KMS-11 (cell line): ENCODE data around the gene SSTR5.

Source experiments
- H2AFZ ChIP-seq: fragments of 200-600 bp; sonication (generic); 2 replicates; pipeline ENCODE4 v1.6.1; 2016; ENCODE audit warnings: antibody characterized with exemption, mixed run types, low read depth
- H3K27ac ChIP-seq: fragments of 200-600 bp; sonication (generic); 2 replicates; pipeline ENCODE4 v1.6.1; 2016; ENCODE audit warnings: mild to moderate bottlenecking, mixed run types
- H3K27me3 ChIP-seq: fragments of 200-600 bp; sonication (generic); 2 replicates; pipeline ENCODE4 v1.6.1; 2017; ENCODE audit warnings: mild to moderate bottlenecking, low read depth, mixed run types, moderate library complexity; ENCODE audit not compliant: insufficient read depth
- H3K36me3 ChIP-seq: fragments of 200-600 bp; sonication (generic); 2 replicates; pipeline ENCODE4 v1.6.1; 2017; ENCODE audit warnings: mild to moderate bottlenecking, mixed run types; ENCODE audit not compliant: insufficient read depth
- H3K4me1 ChIP-seq: fragments of 200-600 bp; sonication (generic); 2 replicates; pipeline ENCODE4 v1.6.1; 2016; ENCODE audit warnings: mild to moderate bottlenecking, low read depth, mixed run types; ENCODE audit not compliant: poor library complexity, severe bottlenecking
- H3K4me2 ChIP-seq: fragments of 200-600 bp; sonication (generic); 2 replicates; pipeline ENCODE4 v1.7.0; 2016; ENCODE audit warnings: mild to moderate bottlenecking, mixed run types
- H3K4me3 ChIP-seq: fragments of 200-600 bp; sonication (generic); IDR thresholded peaks from 2 replicates; pipeline ENCODE4 v1.6.1; 2017; ENCODE audit warnings: low read depth, low read length, mixed read lengths; ENCODE audit not compliant: insufficient read depth
- H3K79me2 ChIP-seq: fragments of 200-600 bp; sonication (generic); 2 replicates; pipeline ENCODE4 v1.6.1; 2016; ENCODE audit warnings: low read depth, mixed run types; ENCODE audit not compliant: insufficient read depth
- H3K9ac ChIP-seq: fragments of 200-600 bp; sonication (generic); 2 replicates; pipeline ENCODE4 v1.6.1; 2016; ENCODE audit warnings: mild to moderate bottlenecking, mixed run types
- H4K20me1 ChIP-seq: fragments of 200-600 bp; sonication (generic); 2 replicates; pipeline ENCODE4 v1.6.1; 2016; ENCODE audit warnings: mild to moderate bottlenecking, mixed run types; ENCODE audit not compliant: insufficient read depth
- CTCF ChIP-seq: fragments of 200-600 bp; sonication (generic); conservative IDR thresholded peaks from 2 replicates; pipeline ENCODE4 v1.6.1; 2017; ENCODE audit warnings: low read depth, mild to moderate bottlenecking, antibody characterized with exemption, low read length, moderate library complexity, mixed read lengths

Gene SSTR5

GRCh38 chr16:1042049-1042744 lies 30.4 kb upstream of the SSTR5 start:
- Histone ChIP-seq H3K36me3 (no peaks in the 10 kb centered on the region), H3K9ac (no peak overlapping the region), H3K4me1 (no peaks in the 10 kb centered on the region), H3K4me2 (no peak overlapping the region), H2AFZ (no peak overlapping the region), H3K4me3 (no peak overlapping the region), H3K27me3 (peaks cover 84% of the 10 kb centered on the region), H4K20me1 (no peaks in the 10 kb centered on the region), H3K79me2 (no peaks in the 10 kb centered on the region), H3K27ac (no peak overlapping the region)
- TF ChIP-seq CTCF = no peak

GRCh38 chr16:1042866-1043265 lies 29.7 kb upstream of the SSTR5 start:
- no peaks in the 10 kb centered on the region for H4K20me1 ChIP-seq
- no peak overlapping the region for H3K27ac ChIP-seq
- H3K4me3 ChIP-seq = no peak overlapping the region
- no peak for TF ChIP-seq CTCF
- H3K36me3 ChIP-seq = no peaks in the 10 kb centered on the region
- no peak overlapping the region for H3K4me2 ChIP-seq
- no peak overlapping the region for H2AFZ ChIP-seq
- H3K9ac ChIP-seq = no peak overlapping the region
- H3K79me2 ChIP-seq = no peaks in the 10 kb centered on the region
- H3K4me1 ChIP-seq = no peaks in the 10 kb centered on the region
- peaks cover 86% of the 10 kb centered on the region for H3K27me3 ChIP-seq

GRCh38 chr16:1043881-1044451 lies 28.6 kb upstream of the SSTR5 start:
- Histone ChIP-seq H3K79me2 (no peaks in the 10 kb centered on the region), H3K9ac (no peak overlapping the region), H3K27ac (no peak overlapping the region)

GRCh38 chr16:1044460-1045309 lies 27.9 kb upstream of the SSTR5 start:
- no peak for TF ChIP-seq CTCF
- Histone ChIP-seq H3K4me3 (no peak overlapping the region), H2AFZ (no peak overlapping the region)

More at GRCh38 chr16:1043881-1044451, 28.6 kb upstream of the SSTR5 start:
- H3K4me2 ChIP-seq = no peak overlapping the region
- H3K4me1 ChIP-seq = no peaks in the 10 kb centered on the region
- no peaks in the 10 kb centered on the region for H4K20me1 ChIP-seq
- no peaks in the 10 kb centered on the region for H3K36me3 ChIP-seq
- H2AFZ ChIP-seq = no peak overlapping the region
- no peak overlapping the region for H3K4me3 ChIP-seq
- no peak for TF ChIP-seq CTCF
- peaks cover 84% of the 10 kb centered on the region for H3K27me3 ChIP-seq

More at GRCh38 chr16:1044460-1045309, 27.9 kb upstream of the SSTR5 start:
- Histone ChIP-seq H4K20me1 (no peaks in the 10 kb centered on the region), H3K36me3 (no peaks in the 10 kb centered on the region), H3K9ac (no peak overlapping the region), H3K79me2 (no peaks in the 10 kb centered on the region), H3K27ac (no peak overlapping the region), H3K4me1 (no peaks in the 10 kb centered on the region), H3K4me2 (no peak overlapping the region), H3K27me3 (peaks cover 84% of the 10 kb centered on the region)
